Measurements from ENCODE around the gene TIMM50. TPM values are rescaled to one million over a fixed set of nuclear protein-coding genes. Genes with fewer than 3 reads are reported as not detected.

TIMM50 gene
- total and polyA plus RNA-seq, 2 of the 13 experiments (the other 11 are each of a cell fraction or from before 2014, with no cell fraction given) = 91.1 to 92.5 TPM

DNA sequence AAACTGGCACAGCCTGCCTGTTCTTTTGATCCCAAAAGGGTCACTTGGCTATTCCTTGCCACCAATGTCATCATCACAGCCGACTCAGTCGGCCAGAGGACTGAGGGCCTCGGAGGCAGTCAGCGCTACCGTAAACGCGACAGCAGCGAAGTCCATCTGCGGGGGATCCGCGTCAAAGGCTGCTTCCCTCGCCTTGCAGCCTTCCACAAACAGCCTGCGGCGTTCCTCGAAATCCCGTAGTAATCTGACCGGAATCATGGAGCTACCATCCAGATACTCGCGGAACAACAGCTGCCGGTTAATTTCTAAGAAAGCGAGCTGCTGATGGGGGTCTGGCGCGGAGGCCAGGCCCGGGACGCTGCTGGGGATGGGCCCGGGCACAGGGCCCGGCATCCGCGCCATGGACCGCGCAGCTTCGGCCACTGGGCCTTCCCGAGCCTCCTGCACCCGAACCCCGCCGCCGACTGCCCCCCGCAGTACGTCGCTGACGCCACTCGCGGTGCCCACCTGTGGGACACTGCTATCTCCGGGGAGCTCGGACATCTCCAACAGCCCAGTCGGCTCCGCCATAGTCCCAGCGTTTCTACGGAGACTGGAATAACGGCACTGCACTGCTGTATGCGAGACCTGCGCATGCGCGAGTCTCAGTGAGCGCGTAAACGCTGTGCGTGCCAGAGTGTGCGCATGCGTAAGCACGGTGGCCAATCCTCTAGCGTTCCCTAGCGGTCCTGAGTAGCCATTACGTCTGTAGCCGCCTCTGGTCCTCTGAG is 51.8 kb downstream of the TIMM50 start, which contains the start of gene EID2B (continued):
- TF ChIP-seq ZIK1 (CRISPR knock-in tag; IDR thresholded peaks at IDR 0.05; ENCODE audit: borderline replicate concordance, low read depth) = 0 out of 2 replicates have a peak, but pooled peaks have one; percentile 47
- peak; percentile 86 for TF ChIP-seq GATAD1 (CRISPR knock-in tag; IDR thresholded peaks at IDR 0.05)
- peak in 1 of 2 experiments; percentile 55; a peak in 1 of 4 replicates for TF ChIP-seq KLF16 (CRISPR knock-in tag; IDR thresholded peaks at IDR 0.05)
- 0 out of 2 replicates have a peak, but pooled peaks have one; percentile 23 for TF ChIP-seq ZBTB21 (CRISPR knock-in tag; IDR thresholded peaks at IDR 0.05)
- TF ChIP-seq ZFY (CRISPR knock-in tag; IDR thresholded peaks at IDR 0.05) = peak; percentile 96
- TF ChIP-seq PAWR (CRISPR knock-in tag; IDR thresholded peaks at IDR 0.05; ENCODE audit: borderline replicate concordance) = 0 out of 2 replicates have a peak, but pooled peaks have one; percentile 55
- TF ChIP-seq POLR2A (IDR thresholded peaks at IDR 0.05; ENCODE audit: insufficient read depth in 1 of 2, low read depth in 2 of 2, low read length in 2 of 2) = peak; percentile 47 to 85; a peak in 3 of 4 replicates
- peak; percentile 72; the same call in 1 of the 2 replicates for TF ChIP-seq YEATS2 (CRISPR knock-in tag; IDR thresholded peaks at IDR 0.05; ENCODE audit: borderline replicate concordance)
- 0 out of 2 replicates have a peak, but pooled peaks have one; percentile 49 for TF ChIP-seq KLF9 (CRISPR knock-in tag; IDR thresholded peaks at IDR 0.05; ENCODE audit: low read depth)
- TF ChIP-seq, protein P1, sequence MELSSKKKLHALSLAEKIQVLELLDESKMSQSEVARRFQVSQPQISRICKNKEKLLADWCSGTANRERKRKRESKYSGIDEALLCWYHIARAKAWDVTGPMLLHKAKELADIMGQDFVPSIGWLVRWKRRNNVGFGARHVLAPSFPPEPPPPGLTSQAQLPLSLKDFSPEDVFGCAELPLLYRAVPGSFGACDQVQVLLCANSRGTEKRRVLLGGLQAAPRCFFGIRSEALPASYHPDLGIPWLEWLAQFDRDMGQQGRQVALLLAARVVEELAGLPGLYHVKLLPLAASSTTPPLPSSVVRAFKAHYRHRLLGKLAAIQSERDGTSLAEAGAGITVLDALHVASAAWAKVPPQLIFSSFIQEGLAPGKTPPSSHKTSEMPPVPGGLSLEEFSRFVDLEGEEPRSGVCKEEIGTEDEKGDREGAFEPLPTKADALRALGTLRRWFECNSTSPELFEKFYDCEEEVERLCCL (CRISPR knock-in tag; IDR thresholded peaks at IDR 0.05; ENCODE audit: borderline replicate concordance) = no peak
- 0 out of 2 replicates have a peak, but pooled peaks have one; percentile 39 for TF ChIP-seq JUN (CRISPR knock-in tag; IDR thresholded peaks at IDR 0.05)
- TF ChIP-seq ERF (CRISPR knock-in tag; IDR thresholded peaks at IDR 0.05) = peak; percentile 72; the same call in 1 of the 2 replicates
- TF ChIP-seq ZNF230 (CRISPR knock-in tag; IDR thresholded peaks at IDR 0.05) = peak; percentile 62; the same call in 1 of the 2 replicates
- peak; percentile 75 for TF ChIP-seq FOXC1 (CRISPR knock-in tag; IDR thresholded peaks at IDR 0.05; ENCODE audit: borderline replicate concordance)
- TF ChIP-seq TBP (CRISPR knock-in tag; IDR thresholded peaks at IDR 0.05) = no peak
- TF ChIP-seq IRF2 (CRISPR knock-in tag; IDR thresholded peaks at IDR 0.05) = 0 out of 2 replicates have a peak, but pooled peaks have one; percentile 50
- peak; percentile 63 for TF ChIP-seq BHLHE40 (IDR thresholded peaks at IDR 0.05; ENCODE audit: low read length)
- TF ChIP-seq ZNF788 (CRISPR knock-in tag; IDR thresholded peaks at IDR 0.05; ENCODE audit: borderline replicate concordance) = no peak; the same call in 1 of the 2 replicates
- no peak for TF ChIP-seq PHB2 (IDR thresholded peaks at IDR 0.05; ENCODE audit: partially characterized antibody)
- TF ChIP-seq PHF5A (CRISPR knock-in tag; IDR thresholded peaks at IDR 0.05; ENCODE audit: low read depth, unreplicated experiment) = no peak
- TF ChIP-seq RBM22 (optimal IDR thresholded peaks at IDR 0.05; ENCODE audit: low read length) = peak; percentile 28
- peak; percentile 61; the same call in 1 of the 2 replicates for TF ChIP-seq ZBTB7B (CRISPR knock-in tag; IDR thresholded peaks at IDR 0.05)
- peak; percentile 67 for TF ChIP-seq TEAD3 (CRISPR knock-in tag; optimal IDR thresholded peaks at IDR 0.05; ENCODE audit: borderline replicate concordance)
- 0 out of 2 replicates have a peak, but pooled peaks have one; percentile 55 for TF ChIP-seq MXD1 (CRISPR knock-in tag; IDR thresholded peaks at IDR 0.05)
- TF ChIP-seq ATF7-NPFF (CRISPR knock-in tag; IDR thresholded peaks at IDR 0.05; ENCODE audit: low read depth) = 0 out of 2 replicates have a peak, but pooled peaks have one; percentile 32
- peak; percentile 94 for TF ChIP-seq ZNF782 (CRISPR knock-in tag; IDR thresholded peaks at IDR 0.05; ENCODE audit: borderline replicate concordance)
- 0 out of 2 replicates have a peak, but pooled peaks have one; percentile 38 for TF ChIP-seq RNF2 (conservative IDR thresholded peaks at IDR 0.05; ENCODE audit: low read depth)
- TF ChIP-seq, protein P2, sequence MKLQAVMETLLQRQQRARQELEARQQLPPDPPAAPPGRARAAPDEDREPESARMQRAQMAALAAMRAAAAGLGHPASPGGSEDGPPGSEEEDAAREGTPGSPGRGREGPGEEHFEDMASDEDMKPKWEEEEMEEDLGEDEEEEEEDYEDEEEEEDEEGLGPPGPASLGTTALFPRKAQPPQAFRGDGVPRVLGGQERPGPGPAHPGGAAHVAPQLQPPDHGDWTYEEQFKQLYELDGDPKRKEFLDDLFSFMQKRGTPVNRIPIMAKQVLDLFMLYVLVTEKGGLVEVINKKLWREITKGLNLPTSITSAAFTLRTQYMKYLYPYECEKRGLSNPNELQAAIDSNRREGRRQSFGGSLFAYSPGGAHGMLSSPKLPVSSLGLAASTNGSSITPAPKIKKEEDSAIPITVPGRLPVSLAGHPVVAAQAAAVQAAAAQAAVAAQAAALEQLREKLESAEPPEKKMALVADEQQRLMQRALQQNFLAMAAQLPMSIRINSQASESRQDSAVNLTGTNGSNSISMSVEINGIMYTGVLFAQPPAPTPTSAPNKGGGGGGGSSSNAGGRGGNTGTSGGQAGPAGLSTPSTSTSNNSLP (IDR thresholded peaks at IDR 0.05; ENCODE audit: low read depth, low read length) = no peak
- TF ChIP-seq KDM3A (CRISPR knock-in tag; IDR thresholded peaks at IDR 0.05; ENCODE audit: low read depth) = peak; percentile 2; the same call in 1 of the 2 replicates

Data from HepG2 (cell line).